A673 (cell line): ENCODE results near the gene RAPGEF2. TPM values are rescaled to one million over a fixed set of nuclear protein-coding genes. Genes with fewer than 3 reads are reported as not detected.

ENCODE experiments used
- BruUV-seq: library from RNA; stranded (reverse); fragments of 400-500 nt; replicated peaks from 2 replicates; lab custom pipeline; 2021; lab: Mats Ljungman, UMichigan
- CTCF ChIA-PET: fragments of 300-600 bp; sonication (Branson Sonifier 250); formaldehyde crosslinking; loops from one replicate; lab custom pipeline; 2022; ENCODE audit warnings: antibody characterized with exemption; lab: Charles Lee
- POLR2A ChIA-PET: fragments of 300-600 bp; sonication (Branson Sonifier 250); formaldehyde crosslinking; loops from one replicate; lab custom pipeline; 2022; ENCODE audit warnings: antibody characterized with exemption; ENCODE audit not compliant: low non-redundant PET; lab: Charles Lee
- DNase-seq: peaks from one replicate; pipeline ENCODE4 v3.0.0-alpha.2; 2015; ENCODE audit warnings: low spot score
- H3K27ac ChIP-seq: fragments of 200-600 bp; sonication (generic); 2 replicates; pipeline ENCODE4 v1.5.1; 2016; ENCODE audit warnings: mixed run types, low read depth, mild to moderate bottlenecking, mixed read lengths, antibody characterized with exemption, low read length; ENCODE audit not compliant: poor library complexity, severe bottlenecking
- H3K27me3 ChIP-seq: fragments of 200-600 bp; sonication (generic); replicated peaks from 2 replicates; pipeline ENCODE4 v1.6.1; 2017; ENCODE audit warnings: mixed run types, low read depth, mild to moderate bottlenecking, mixed read lengths, antibody characterized with exemption, low read length; ENCODE audit not compliant: insufficient read depth, poor library complexity
- H3K36me3 ChIP-seq: fragments of 200-600 bp; sonication (generic); 2 replicates; pipeline ENCODE4 v1.6.1; 2016; ENCODE audit warnings: mixed run types, mild to moderate bottlenecking, mixed read lengths, antibody characterized with exemption, low read length; ENCODE audit not compliant: insufficient read depth, poor library complexity, severe bottlenecking
- H3K4me1 ChIP-seq: fragments of 200-600 bp; sonication (generic); 2 replicates; pipeline ENCODE4 v1.6.1; 2017; ENCODE audit warnings: mixed run types, mild to moderate bottlenecking, mixed read lengths, antibody characterized with exemption, low read length; ENCODE audit not compliant: insufficient read depth, poor library complexity, severe bottlenecking
- H3K4me3 ChIP-seq: fragments of 200-600 bp; sonication (generic); 2 replicates; pipeline ENCODE4 v1.5.1; 2016; ENCODE audit warnings: low read depth, mixed run types, mild to moderate bottlenecking, mixed read lengths, low read length; ENCODE audit not compliant: poor library complexity, severe bottlenecking
- H3K9me3 ChIP-seq: fragments of 200-600 bp; sonication (generic); 2 replicates; pipeline ENCODE4 v1.6.1; 2016; ENCODE audit warnings: mixed run types, low read depth, mild to moderate bottlenecking, mixed read lengths, antibody characterized with exemption, low read length; ENCODE audit not compliant: poor library complexity, severe bottlenecking
- CTCF ChIP-seq: fragments of 300-800, 200-600 bp; sonication (generic); conservative IDR thresholded peaks from 2 replicates; pipeline ENCODE4 v1.5.1; 2017; ENCODE audit warnings: low read depth, mild to moderate bottlenecking, antibody characterized with exemption, low read length, moderate library complexity, mixed read lengths
- EZH2 ChIP-seq: fragments of 200-600 bp; sonication (generic); IDR thresholded peaks from 2 replicates; pipeline ENCODE4 v1.6.1; 2017; ENCODE audit warnings: borderline replicate concordance, low read depth, mild to moderate bottlenecking, mixed read lengths, antibody characterized with exemption, low read length; ENCODE audit not compliant: poor library complexity, severe bottlenecking
- intact Hi-C: fragments of 100-400 bp; cut with micrococcal nuclease; formaldehyde crosslinking; loops from one replicate; pipeline ENCODE4 v1.10.0; 2022; ENCODE audit not compliant: unreplicated experiment
- total RNA-seq: library from RNA; stranded (reverse); gene quantifications from 2 replicates; pipeline ENCODE4 v1.2.3, GENCODE V29; 2021

Gene RAPGEF2
- total RNA-seq, 1 experiment from 2014 or later: 31.9 TPM

- TF ChIP-seq CTCF: no peak
- no peak for TF ChIP-seq EZH2
- CTCF ChIA-PET: no interaction called here
- Histone ChIP-seq H3K27ac (no peak overlapping the region), H3K36me3 (no peaks in the 10 kb centered on the region), H3K4me3 (no peak overlapping the region), H3K9me3 (no peaks in the 10 kb centered on the region), H3K27me3 (no peaks in the 10 kb centered on the region), H3K4me1 (peaks cover 4% of the 10 kb centered on the region)
- POLR2A ChIA-PET: no interaction called here
- intact Hi-C loops: no loop called here
- BruUV-seq: no TSS peak
- DNase-seq: no peak
These were observed 117.5 kb downstream of the RAPGEF2 start for GRCh38 chr4:159220353-159220752.

GRCh38 chr4:159221280-159221679 is 118.4 kb downstream of the RAPGEF2 start:
- Histone ChIP-seq H3K36me3 (no peaks in the 10 kb centered on the region), H3K9me3 (no peaks in the 10 kb centered on the region), H3K4me3 (no peak overlapping the region), H3K27me3 (no peaks in the 10 kb centered on the region), H3K4me1 (peaks cover 4% of the 10 kb centered on the region), H3K27ac (no peak overlapping the region)
- no peak for DNase-seq
- ChIA-PET CTCF (no interaction called here), POLR2A (no interaction called here)
- intact Hi-C loops: no loop called here
- TF ChIP-seq CTCF: no peak
- TF ChIP-seq EZH2: no peak
- BruUV-seq: no TSS peak

- Histone ChIP-seq H3K4me1 (peaks cover 4% of the 10 kb centered on the region), H3K4me3 (no peak overlapping the region), H3K27ac (no peak overlapping the region), H3K36me3 (no peaks in the 10 kb centered on the region), H3K27me3 (no peaks in the 10 kb centered on the region), H3K9me3 (no peaks in the 10 kb centered on the region)
- TF ChIP-seq CTCF: no peak
- DNase-seq: no peak
- POLR2A ChIA-PET: no interaction called here
- BruUV-seq: no TSS peak
- intact Hi-C loops: no loop called here
- CTCF ChIA-PET: no interaction called here
These were observed 119.2 kb downstream of the RAPGEF2 start for GRCh38 chr4:159222043-159222552.
